CD8-positive, alpha-beta memory T cell (primary cell): ENCODE data around the gene ZPBP2. TPM values are rescaled to one million over a fixed set of nuclear protein-coding genes. Genes with fewer than 3 reads are reported as not detected.
A peak's percentile ranks its signal among the peaks of the same experiment; 100 is the strongest.

Source experiments
- CTCF ChIA-PET: fragments of 350-600 bp; sonication (Branson Sonifier 250); formaldehyde crosslinking; loops from one replicate; lab custom pipeline; 2021; ENCODE audit warnings: antibody characterized with exemption; lab: Charles Lee
- POLR2A ChIA-PET: fragments of 350-600 bp; sonication (Branson Sonifier 250); formaldehyde crosslinking; loops from one replicate; lab custom pipeline; 2021; ENCODE audit warnings: antibody characterized with exemption; lab: Charles Lee
- DNase-seq, 5 donors: peaks; one replicate each; pipeline versions ENCODE4 v3.0.0 to v3.0.0-alpha.2; 2020 to 2022; ENCODE audit warnings: mixed read lengths in 1 of 5
- H3K27ac ChIP-seq: one replicate; pipeline ENCODE4 v1.7.0; 2013; ENCODE audit warnings: low read depth, mild to moderate bottlenecking, low read length, moderate library complexity
- H3K27me3 ChIP-seq: 2 replicates; pipeline ENCODE4 v1.7.0; 2013; ENCODE audit warnings: low read length, mild to moderate bottlenecking; ENCODE audit not compliant: insufficient read depth, poor library complexity, severe bottlenecking
- H3K36me3 ChIP-seq: 2 replicates; pipeline ENCODE4 v1.7.0; 2013; ENCODE audit warnings: mild to moderate bottlenecking, low read length, moderate library complexity; ENCODE audit not compliant: insufficient read depth
- H3K4me1 ChIP-seq: 2 replicates; pipeline ENCODE4 v1.7.0; 2013; ENCODE audit warnings: mild to moderate bottlenecking, low read length, moderate library complexity; ENCODE audit not compliant: insufficient read depth
- H3K4me3 ChIP-seq: 2 replicates; pipeline ENCODE4 v1.7.0; 2013; ENCODE audit warnings: mild to moderate bottlenecking, low read length
- H3K9me3 ChIP-seq: 2 replicates; pipeline ENCODE4 v1.7.0; 2013; ENCODE audit warnings: mild to moderate bottlenecking, low read length
- H3K27ac Mint-ChIP-seq, 8 donors: one replicate each; pipeline ENCODE4 v1.8.0; 2020 to 2021; ENCODE audit warnings: mixed read lengths in 8 of 8, mild to moderate bottlenecking in 6 of 8, inconsistent platforms in 3 of 8, moderate library complexity in 3 of 8
- H3K27me3 Mint-ChIP-seq, 2 donors: one replicate each; pipeline ENCODE4 v1.8.0; 2020 to 2021; ENCODE audit warnings: mixed read lengths in 2 of 2, mild to moderate bottlenecking in 1 of 2, moderate library complexity in 1 of 2
- H3K36me3 Mint-ChIP-seq, 3 donors: one replicate each; pipeline ENCODE4 v1.8.0; 2020 to 2021; ENCODE audit warnings: mixed read lengths in 3 of 3, inconsistent platforms in 1 of 3, mild to moderate bottlenecking in 1 of 3
- H3K4me1 Mint-ChIP-seq, 3 donors: one replicate each; pipeline ENCODE4 v1.8.0; 2020 to 2021; ENCODE audit warnings: mixed read lengths in 3 of 3, inconsistent platforms in 1 of 3, mild to moderate bottlenecking in 1 of 3
- H3K4me3 Mint-ChIP-seq, 7 donors: one replicate each; pipeline ENCODE4 v1.8.0; 2020 to 2021; ENCODE audit warnings: mixed read lengths in 7 of 7, mild to moderate bottlenecking in 6 of 7, moderate library complexity in 4 of 7, inconsistent platforms in 2 of 7
- H3K9me3 Mint-ChIP-seq, 5 donors: one replicate each; pipeline ENCODE4 v1.8.0; 2020 to 2022; ENCODE audit warnings: mixed read lengths in 5 of 5, mild to moderate bottlenecking in 3 of 5, moderate library complexity in 2 of 5, inconsistent platforms in 1 of 5
- polyA plus RNA-seq: library from polyadenylated mRNA; unstranded; fragments of 300-500 nt; fragmentation: Illumina TruSeq; gene quantifications from one replicate; pipeline ENCODE4 v1.2.3, GENCODE V29; 2021
- total RNA-seq, 2 experiments: library from RNA; stranded (reverse); gene quantifications; one replicate each; pipeline ENCODE4 v1.2.3, GENCODE V29; 2021

ZPBP2 gene
- under 1 TPM; 0.58 to 0.74 TPM for total RNA-seq
- 0.09 TPM for polyA plus RNA-seq

DNA sequence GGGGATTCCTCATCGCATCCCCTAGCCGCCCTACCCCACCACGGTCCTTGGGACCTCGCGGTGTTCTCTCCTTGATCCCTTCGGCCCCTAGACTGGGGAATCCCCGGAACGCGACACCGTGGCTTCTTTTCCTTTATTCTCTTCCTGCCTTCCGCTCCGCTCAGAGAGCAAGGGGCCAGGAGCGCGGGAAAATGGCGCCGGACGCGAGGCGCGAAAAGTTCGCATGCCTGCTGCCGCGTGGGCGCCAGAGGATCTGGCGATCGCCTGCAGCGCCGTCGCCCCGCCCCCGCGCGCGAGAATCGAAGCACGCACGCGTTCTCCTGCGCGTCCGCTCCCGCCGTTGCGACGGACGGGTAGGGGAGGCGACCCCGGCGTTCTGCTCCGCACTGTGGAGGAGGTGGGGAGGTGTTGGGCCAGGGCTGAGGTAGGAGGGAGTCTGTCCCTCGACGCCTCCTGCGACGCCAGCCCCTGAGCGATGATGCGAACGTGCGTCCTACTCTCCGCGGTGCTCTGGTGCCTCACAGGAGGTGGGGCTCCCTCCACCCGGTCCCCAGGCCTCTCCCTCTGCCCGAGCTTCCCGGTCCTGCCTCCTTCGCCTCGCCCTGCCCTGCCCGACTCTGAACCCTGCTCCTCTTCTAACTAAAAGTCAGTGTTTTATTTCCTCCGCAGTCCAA lies at the start of gene ZPBP2:
ZPBP2 (plus strand) TSS at position 323 of the 674 bp plus-strand sequence; CDS start at position 476, 153 bp downstream.
- no peaks in the 10 kb centered on the region for H3K36me3 ChIP-seq
- Mint-ChIP-seq H3K4me1 (peaks cover 44 to 51% (median 44%) of the 10 kb centered on the region in 3 donors), H3K27ac (peak within 1 kb of the TSS; percentile 96 to 99 (median 98)), H3K36me3 (peaks cover 0 to 15% (median 0%) of the 10 kb centered on the region in 3 donors), H3K27me3 (peaks cover 0 to 3% of the 10 kb centered on the region in 2 donors), H3K4me3 (peak within 1 kb of the TSS; percentile 77 to 89 (median 84)), H3K9me3 (no peaks in the 10 kb centered on the region)
- peak within 1 kb of the TSS; percentile 55 for H3K4me3 ChIP-seq
- ChIA-PET POLR2A (interaction anchor here (0.9 kb wide), 1 partner anchor 112 kb away, joined by 3 read pairs; no protein-coding TSS in a partner anchor), CTCF (interaction anchor here (0.8 to 1.1 kb wide), 2 partner anchors 113 to 138 kb away, joined by 3 read pairs; partner anchors contain the start of gene PSMD3)
- peaks cover 41% of the 10 kb centered on the region for H3K4me1 ChIP-seq
- peak within 1 kb of the TSS; percentile 87 for H3K27ac ChIP-seq
- peak; percentile 35 to 72 (median 51) for DNase-seq
- no peaks in the 10 kb centered on the region for H3K27me3 ChIP-seq
- no peaks in the 10 kb centered on the region for H3K9me3 ChIP-seq

DNA sequence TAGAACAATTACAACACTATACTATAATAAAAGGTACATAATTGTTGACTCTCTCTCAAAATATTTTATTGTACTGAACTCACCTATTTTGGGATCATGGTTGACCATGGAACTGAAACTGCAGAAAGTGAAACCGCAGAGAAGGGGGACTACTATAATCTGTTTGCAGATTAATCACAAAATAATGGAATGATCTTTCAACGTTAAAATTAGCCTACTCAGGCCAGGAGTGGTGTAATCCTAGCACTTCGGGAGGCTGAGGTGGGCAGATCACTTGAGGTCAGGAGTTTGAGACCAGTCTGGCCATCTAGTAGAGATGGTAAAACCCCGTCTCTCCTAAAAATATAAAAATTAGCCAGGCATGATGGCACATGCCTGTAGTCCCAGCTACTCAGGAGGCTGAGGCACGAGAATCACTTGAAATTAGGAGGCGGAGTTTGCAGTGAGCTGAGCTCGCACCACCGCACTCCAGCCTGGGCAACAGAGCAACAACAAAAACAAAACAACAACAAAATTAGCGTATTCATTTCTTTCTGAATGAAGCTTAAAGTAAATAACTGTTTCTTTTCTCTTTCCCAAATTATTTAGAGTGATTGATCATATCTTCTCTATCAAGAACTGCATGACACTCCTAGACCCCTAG lies 49.5 kb upstream of the ZPBP2 start:
- ChIA-PET CTCF (interaction anchor here (1.0 to 1.9 kb wide), 7 partner anchors 34 to 64 kb away, joined by 3 to 5 read pairs (median 5); no protein-coding TSS in a partner anchor), POLR2A (interaction anchor here (0.8 to 1.7 kb wide), 6 partner anchors 26 to 107 kb away, joined by 3 to 12 read pairs (median 5); no protein-coding TSS in a partner anchor)
- Mint-ChIP-seq H3K27ac (peak overlapping the region; percentile 83 to 98 (median 94)), H3K4me1 (peaks cover 67 to 85% (median 82%) of the 10 kb centered on the region in 3 donors), H3K9me3 (peaks cover 8 to 14% (median 9%) of the 10 kb centered on the region in 5 donors), H3K36me3 (peaks cover 13 to 48% (median 22%) of the 10 kb centered on the region in 3 donors), H3K4me3 (peak overlapping the region; percentile 21 to 75 (median 68)), H3K27me3 (peaks cover 0 to 2% of the 10 kb centered on the region in 2 donors)
- Histone ChIP-seq H3K27me3 (no peaks in the 10 kb centered on the region), H3K4me3 (no peak overlapping the region), H3K4me1 (peaks cover 77% of the 10 kb centered on the region), H3K9me3 (peaks cover 4% of the 10 kb centered on the region), H3K36me3 (peaks cover 5% of the 10 kb centered on the region), H3K27ac (peak overlapping the region; percentile 75)
- peak in 4 of 5 donors; percentile 10 to 57 (median 30) for DNase-seq

DNA sequence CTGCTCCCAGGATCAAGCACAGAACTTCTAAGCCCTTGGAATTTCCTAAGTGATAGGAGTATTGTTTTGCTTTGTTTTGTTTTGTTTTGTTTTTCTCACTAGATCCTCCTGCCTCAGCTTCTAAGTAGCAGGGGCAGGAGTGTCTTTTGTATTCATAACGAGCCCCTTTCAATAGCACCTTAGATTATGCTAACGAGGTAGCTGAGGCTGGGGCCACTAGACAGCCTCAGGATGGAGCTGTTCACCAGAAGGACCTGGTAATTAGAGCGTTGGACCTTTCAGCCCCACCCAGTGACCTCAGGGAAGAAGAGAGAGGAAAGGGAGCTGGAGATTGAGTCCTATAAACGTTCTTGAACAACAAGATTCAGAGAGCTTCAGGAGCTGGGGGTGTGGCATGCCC lies 47.5 kb upstream of the ZPBP2 start:
- Histone ChIP-seq H3K4me3 (no peak overlapping the region), H3K9me3 (peaks cover 14% of the 10 kb centered on the region), H3K27ac (no peak overlapping the region), H3K36me3 (peaks cover 26% of the 10 kb centered on the region), H3K4me1 (peaks cover 57% of the 10 kb centered on the region), H3K27me3 (no peaks in the 10 kb centered on the region)
- DNase-seq = no peak
- Mint-ChIP-seq H3K36me3 (peaks cover 31 to 60% (median 43%) of the 10 kb centered on the region in 3 donors), H3K27ac (peak overlapping the region; percentile 83 to 98 (median 91)), H3K27me3 (peaks cover 0 to 2% of the 10 kb centered on the region in 2 donors), H3K4me1 (peaks cover 50 to 65% (median 61%) of the 10 kb centered on the region in 3 donors), H3K9me3 (peaks cover 8 to 30% (median 23%) of the 10 kb centered on the region in 5 donors), H3K4me3 (peak overlapping the region; percentile 43 to 60 (median 53))
- CTCF ChIA-PET = interaction anchor here (0.7 to 1.9 kb wide), 6 partner anchors 14 to 199 kb away, joined by 3 to 5 read pairs (median 4); no protein-coding TSS in a partner anchor
- POLR2A ChIA-PET = interaction anchor here (0.5 to 1.4 kb wide), 2 partner anchors 28 to 73 kb away, joined by 3 to 4 read pairs; no protein-coding TSS in a partner anchor

DNA sequence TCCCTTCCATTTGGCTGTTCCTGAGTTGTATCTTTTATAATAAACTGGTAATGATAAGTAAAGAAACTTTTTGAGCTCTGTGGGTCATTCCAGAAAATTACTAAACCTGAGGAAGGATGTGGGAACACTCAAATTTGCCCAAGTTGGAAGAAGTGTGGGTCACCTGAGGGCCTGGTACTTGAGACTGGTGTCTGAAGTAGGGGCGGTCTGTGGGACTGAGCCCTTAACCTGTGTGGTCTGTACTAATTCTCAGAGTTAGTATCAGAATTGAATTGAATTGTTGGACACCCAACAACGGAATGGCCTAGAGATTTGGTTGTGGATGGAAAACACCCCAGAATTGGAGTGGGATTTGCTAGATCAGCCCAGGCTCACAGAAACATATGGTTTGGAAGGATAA lies 47.0 kb upstream of the ZPBP2 start:
- H3K4me3 Mint-ChIP-seq = peak overlapping the region in 3 of 7 donors; percentile 9 to 53 (median 30)

DNA sequence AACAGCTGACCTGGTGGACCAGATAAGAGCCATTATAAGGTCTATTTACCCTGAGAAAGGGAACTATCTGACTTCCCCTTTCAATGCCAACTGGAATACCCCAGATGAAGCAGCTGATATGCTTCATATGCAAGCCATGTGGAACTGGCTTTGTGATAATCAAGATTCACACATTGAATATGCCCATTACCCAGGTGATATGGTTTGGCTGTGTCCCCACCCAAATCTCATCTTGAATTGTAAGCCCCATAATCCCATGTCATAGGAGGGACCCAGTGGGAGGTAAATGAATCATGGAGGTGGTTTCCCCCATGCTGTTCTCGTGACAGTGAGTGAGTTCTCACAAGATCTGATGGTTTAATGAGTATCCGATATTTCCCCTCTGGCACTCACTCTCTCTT lies 46.0 kb upstream of the ZPBP2 start:
- H3K4me1 Mint-ChIP-seq = peaks cover 48 to 60% (median 57%) of the 10 kb centered on the region in 3 donors
- no peak for DNase-seq
- H3K27me3 Mint-ChIP-seq = peaks cover 0 to 2% of the 10 kb centered on the region in 2 donors
- Histone ChIP-seq H3K4me1 (peaks cover 51% of the 10 kb centered on the region), H3K27me3 (no peaks in the 10 kb centered on the region), H3K9me3 (peaks cover 14% of the 10 kb centered on the region), H3K36me3 (peaks cover 39% of the 10 kb centered on the region), H3K4me3 (no peak overlapping the region), H3K27ac (no peak overlapping the region)
- H3K4me3 Mint-ChIP-seq = peak overlapping the region in 2 of 7 donors; percentile 24 to 28
- POLR2A ChIA-PET = interaction anchor here (1.1 kb wide), 1 partner anchor 67 kb away, joined by 3 read pairs; no protein-coding TSS in a partner anchor
- peaks cover 8 to 32% (median 23%) of the 10 kb centered on the region in 5 donors for H3K9me3 Mint-ChIP-seq
- peak overlapping the region; percentile 85 to 98 (median 91) for H3K27ac Mint-ChIP-seq
- CTCF ChIA-PET = no interaction called here
- peaks cover 41 to 66% (median 48%) of the 10 kb centered on the region in 3 donors for H3K36me3 Mint-ChIP-seq

More for the DNA sequence above, 47.0 kb upstream of the ZPBP2 start:
- peaks cover 35 to 60% (median 47%) of the 10 kb centered on the region in 3 donors for H3K36me3 Mint-ChIP-seq
- Histone ChIP-seq H3K9me3 (peaks cover 14% of the 10 kb centered on the region), H3K4me1 (peaks cover 54% of the 10 kb centered on the region), H3K4me3 (no peak overlapping the region), H3K27ac (no peak overlapping the region), H3K27me3 (no peaks in the 10 kb centered on the region), H3K36me3 (peaks cover 29% of the 10 kb centered on the region)
- H3K27me3 Mint-ChIP-seq = peaks cover 0 to 2% of the 10 kb centered on the region in 2 donors
- peaks cover 8 to 32% (median 23%) of the 10 kb centered on the region in 5 donors for H3K9me3 Mint-ChIP-seq
- ChIA-PET POLR2A (interaction anchor here (0.5 to 1.1 kb wide), 2 partner anchors 66 to 72 kb away, joined by 3 read pairs; no protein-coding TSS in a partner anchor), CTCF (interaction anchor here (0.7 to 1.8 kb wide), 5 partner anchors 13 to 199 kb away, joined by 3 to 5 read pairs (median 4); no protein-coding TSS in a partner anchor)
- peak overlapping the region; percentile 83 to 98 (median 91) for H3K27ac Mint-ChIP-seq
- H3K4me1 Mint-ChIP-seq = peaks cover 46 to 60% (median 57%) of the 10 kb centered on the region in 3 donors
- DNase-seq = no peak

DNA sequence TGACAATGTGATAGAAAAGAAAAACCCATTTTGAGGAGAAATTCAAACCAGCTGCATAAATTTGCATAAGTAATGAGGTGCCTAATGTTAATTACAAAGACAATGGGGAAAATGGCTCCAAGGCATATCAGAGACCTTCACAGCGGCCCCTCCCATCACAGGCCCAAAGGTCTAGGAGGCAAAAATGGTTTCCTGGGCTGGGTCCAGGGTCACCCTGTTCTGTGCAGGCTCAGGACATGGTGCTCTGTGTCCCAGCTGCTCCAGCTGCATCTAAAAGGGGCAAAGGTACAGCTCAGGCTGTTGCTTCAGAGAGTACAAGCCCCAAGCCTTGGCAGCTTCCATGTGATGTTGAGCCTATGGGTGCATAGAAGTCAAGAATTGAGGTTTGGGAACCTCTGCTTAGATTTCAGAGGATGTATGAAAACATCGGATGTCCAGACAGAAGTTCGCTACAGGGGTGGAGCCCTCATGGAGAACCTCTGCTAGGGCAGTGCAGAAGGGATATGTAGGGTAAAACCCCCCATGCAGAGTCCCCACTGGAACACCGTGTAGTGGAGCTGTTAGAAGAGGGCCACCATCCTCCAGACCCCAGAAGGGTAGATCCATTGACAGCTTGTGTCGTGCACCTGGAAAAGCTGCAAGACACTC lies 44.5 kb upstream of the ZPBP2 start:
- Histone ChIP-seq H3K4me1 (peaks cover 37% of the 10 kb centered on the region), H3K36me3 (peaks cover 51% of the 10 kb centered on the region), H3K27me3 (no peaks in the 10 kb centered on the region), H3K27ac (no peak overlapping the region), H3K4me3 (no peak overlapping the region), H3K9me3 (peaks cover 14% of the 10 kb centered on the region)
- ChIA-PET POLR2A (no interaction called here), CTCF (no interaction called here)
- H3K27me3 Mint-ChIP-seq = peaks cover 0 to 2% of the 10 kb centered on the region in 2 donors
- H3K4me1 Mint-ChIP-seq = peaks cover 41 to 56% (median 48%) of the 10 kb centered on the region in 3 donors
- H3K4me3 Mint-ChIP-seq = no peak overlapping the region
- peaks cover 8 to 32% (median 23%) of the 10 kb centered on the region in 5 donors for H3K9me3 Mint-ChIP-seq
- H3K27ac Mint-ChIP-seq = peak overlapping the region in 5 of 8 donors; percentile 31 to 83 (median 61)
- peaks cover 51 to 75% (median 58%) of the 10 kb centered on the region in 3 donors for H3K36me3 Mint-ChIP-seq
- DNase-seq = no peak

DNA sequence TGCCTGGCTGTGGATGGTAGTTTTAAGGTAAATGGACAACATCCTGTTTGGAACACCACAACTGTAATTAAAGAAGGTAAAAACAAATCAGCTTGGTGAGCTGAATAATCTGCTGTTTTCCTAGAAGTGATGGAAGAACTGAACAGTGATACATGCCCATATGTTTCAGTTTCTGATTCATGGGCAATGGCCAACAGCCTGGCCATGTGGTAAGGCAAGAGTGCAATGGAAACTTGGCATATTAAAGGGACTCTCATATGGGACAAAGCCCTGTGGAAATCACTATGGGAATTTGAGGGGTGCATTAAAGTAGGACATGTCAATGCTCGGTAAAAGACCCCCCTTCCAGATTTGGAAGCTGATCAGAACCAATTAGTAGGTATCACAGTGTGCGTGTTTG lies 41.7 kb upstream of the ZPBP2 start:
- Mint-ChIP-seq H3K4me1 (peaks cover 20 to 40% (median 28%) of the 10 kb centered on the region in 3 donors), H3K4me3 (no peak overlapping the region), H3K36me3 (peaks cover 51 to 91% (median 55%) of the 10 kb centered on the region in 3 donors), H3K27ac (peak overlapping the region in 6 of 8 donors; percentile 3 to 70 (median 54)), H3K27me3 (peaks cover 0 to 2% of the 10 kb centered on the region in 2 donors), H3K9me3 (peaks cover 8 to 30% (median 23%) of the 10 kb centered on the region in 5 donors)
- Histone ChIP-seq H3K27me3 (no peaks in the 10 kb centered on the region), H3K9me3 (peaks cover 14% of the 10 kb centered on the region), H3K4me1 (peaks cover 9% of the 10 kb centered on the region), H3K4me3 (no peak overlapping the region), H3K36me3 (peaks cover 53% of the 10 kb centered on the region), H3K27ac (no peak overlapping the region)
- POLR2A ChIA-PET = no interaction called here
- no peak for DNase-seq
- CTCF ChIA-PET = no interaction called here
